Diencephalon (tissue), 1 donor: ENCODE results near the gene SPECC1L. TPM values are rescaled to one million over a fixed set of nuclear protein-coding genes. Genes with fewer than 3 reads are reported as not detected.

Experiments
- total RNA-seq: library from RNA; depleted of rRNA; stranded (reverse); fragments of >200 nt; gene quantifications from one replicate; pipeline ENCODE4 v1.2.3, GENCODE V29; 2014

SPECC1L gene
- 51.2 TPM for total RNA-seq

DNA sequence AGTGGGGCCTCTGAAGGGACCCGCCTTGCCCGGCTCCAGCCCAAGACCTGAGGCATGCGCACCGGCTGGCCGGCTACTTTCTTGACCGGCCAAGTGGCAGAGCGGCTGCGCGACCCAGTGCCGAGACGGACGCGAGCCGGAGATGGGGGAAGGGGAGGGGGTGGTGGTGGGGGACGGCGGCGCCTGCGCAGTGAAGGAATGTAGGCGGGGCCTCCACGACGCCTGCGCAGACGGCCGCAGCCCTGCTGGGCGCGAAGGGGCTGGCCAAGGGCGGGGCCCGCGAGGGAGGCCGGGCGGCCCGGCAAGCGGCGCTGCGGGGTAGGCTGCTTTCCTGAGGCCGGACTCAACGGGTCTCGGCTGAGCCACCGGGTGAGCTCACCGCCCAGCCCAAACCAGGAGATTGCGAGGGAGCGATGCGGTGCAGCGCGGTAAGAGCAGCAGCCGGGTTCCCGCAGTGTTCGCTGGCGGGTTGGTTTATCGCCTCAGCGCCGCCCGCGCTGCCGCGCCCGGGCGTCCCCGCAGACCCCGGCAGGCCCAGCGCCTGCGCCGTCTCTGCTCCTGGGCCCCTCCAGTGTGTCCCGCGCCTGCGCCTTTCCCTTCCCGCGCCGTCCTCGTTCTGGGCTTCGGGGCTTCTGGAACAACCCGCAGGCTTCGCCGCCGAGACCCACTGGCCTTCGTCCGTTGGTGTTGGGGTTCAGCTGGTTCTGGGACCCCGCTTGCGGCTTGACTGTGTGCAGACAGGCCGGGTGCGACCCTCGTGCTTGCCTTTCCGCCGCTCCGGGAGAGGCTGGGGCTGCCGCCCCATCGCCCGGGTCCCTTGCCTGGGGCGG, at the start of gene SPECC1L:
Gene SPECC1L, plus strand, starts transcription at position 276 of the 830 bp plus-strand sequence. CDS start 31,401 bp downstream, outside the sequence.

GRCh38 chr22:24245030-24245431, 25.6 kb upstream of the SPECC1L start, which contains the start of gene GGT5:
Gene GGT5, minus strand, starts transcription at chr22:24245082. Its CDS starts 357 bp downstream, at chr22:24244725.

GRCh38 chr22:24427500-24428164, 157.0 kb downstream of the SPECC1L start, which contains the start of gene ADORA2A:
Gene ADORA2A, plus strand, starts transcription at chr22:24427599. Its CDS starts 5,806 bp downstream, at chr22:24433405.

Other genes with a start within 250 kb of the SPECC1L start
- gene SUSD2, start 89.3 kb upstream of the SPECC1L start, total RNA-seq: 0.23 TPM
- 1.6 TPM for gene GGT5, start 25.7 kb upstream of the SPECC1L start, total RNA-seq
- 15.7 TPM for gene ADORA2A, start 156.8 kb downstream of the SPECC1L start, total RNA-seq
- 0.46 TPM for gene UPB1, start 224.5 kb downstream of the SPECC1L start, total RNA-seq